ENCODE measurements around the gene PARN. TPM values are rescaled to one million over a fixed set of nuclear protein-coding genes. Genes with fewer than 3 reads are reported as not detected.

The PARN gene
- total and polyA plus RNA-seq, 9 of the 15 experiments (the other 6 are each of a cell fraction or from before 2014, with no cell fraction given): 9.6 to 51.3 (median 40.4) TPM

DNA sequence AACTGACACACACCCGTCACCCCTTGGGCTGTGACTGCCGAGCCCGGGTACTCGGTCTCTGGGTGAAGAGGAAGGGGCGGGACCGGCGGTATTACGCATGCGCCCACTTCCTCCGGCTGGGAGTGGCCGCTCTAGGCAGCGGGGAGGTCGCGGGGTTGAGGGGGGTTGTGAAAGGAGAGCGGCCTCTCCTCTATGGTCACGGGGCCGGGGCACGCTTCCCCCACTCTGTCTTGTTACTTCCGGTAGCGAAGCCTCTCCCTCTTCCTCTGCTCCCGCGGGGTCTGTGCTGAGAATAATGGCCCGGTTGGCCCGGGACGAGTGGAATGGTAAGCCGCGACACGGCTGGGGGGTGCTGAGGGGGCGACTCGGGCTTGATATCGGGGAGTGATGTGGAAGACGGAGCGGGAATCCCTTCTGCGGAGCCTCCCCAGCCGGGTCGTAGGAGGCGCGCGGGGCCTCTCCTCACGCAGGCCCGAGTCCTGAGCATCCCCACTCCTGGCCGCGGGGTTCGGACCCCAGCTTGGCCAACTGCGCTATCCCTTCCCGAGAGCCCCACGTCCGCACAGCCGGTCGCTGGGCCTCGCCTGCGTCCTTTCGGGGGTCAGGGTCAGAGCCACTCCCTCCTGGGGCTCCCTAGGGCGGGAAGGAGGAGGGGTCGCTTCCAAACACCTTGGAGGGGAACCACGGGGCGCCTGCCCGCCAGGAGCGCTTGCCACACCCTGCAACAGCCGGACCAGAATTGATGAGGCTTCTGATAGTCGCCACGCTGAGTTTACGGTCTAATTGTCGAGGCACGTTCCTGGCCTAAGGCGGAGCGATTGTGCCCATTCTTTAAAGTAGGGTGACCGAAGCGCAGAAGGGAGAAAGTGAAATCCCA is 2.9 kb upstream of the PARN start, which contains the start of gene BFAR (continued):
- TF ChIP-seq, protein P1, sequence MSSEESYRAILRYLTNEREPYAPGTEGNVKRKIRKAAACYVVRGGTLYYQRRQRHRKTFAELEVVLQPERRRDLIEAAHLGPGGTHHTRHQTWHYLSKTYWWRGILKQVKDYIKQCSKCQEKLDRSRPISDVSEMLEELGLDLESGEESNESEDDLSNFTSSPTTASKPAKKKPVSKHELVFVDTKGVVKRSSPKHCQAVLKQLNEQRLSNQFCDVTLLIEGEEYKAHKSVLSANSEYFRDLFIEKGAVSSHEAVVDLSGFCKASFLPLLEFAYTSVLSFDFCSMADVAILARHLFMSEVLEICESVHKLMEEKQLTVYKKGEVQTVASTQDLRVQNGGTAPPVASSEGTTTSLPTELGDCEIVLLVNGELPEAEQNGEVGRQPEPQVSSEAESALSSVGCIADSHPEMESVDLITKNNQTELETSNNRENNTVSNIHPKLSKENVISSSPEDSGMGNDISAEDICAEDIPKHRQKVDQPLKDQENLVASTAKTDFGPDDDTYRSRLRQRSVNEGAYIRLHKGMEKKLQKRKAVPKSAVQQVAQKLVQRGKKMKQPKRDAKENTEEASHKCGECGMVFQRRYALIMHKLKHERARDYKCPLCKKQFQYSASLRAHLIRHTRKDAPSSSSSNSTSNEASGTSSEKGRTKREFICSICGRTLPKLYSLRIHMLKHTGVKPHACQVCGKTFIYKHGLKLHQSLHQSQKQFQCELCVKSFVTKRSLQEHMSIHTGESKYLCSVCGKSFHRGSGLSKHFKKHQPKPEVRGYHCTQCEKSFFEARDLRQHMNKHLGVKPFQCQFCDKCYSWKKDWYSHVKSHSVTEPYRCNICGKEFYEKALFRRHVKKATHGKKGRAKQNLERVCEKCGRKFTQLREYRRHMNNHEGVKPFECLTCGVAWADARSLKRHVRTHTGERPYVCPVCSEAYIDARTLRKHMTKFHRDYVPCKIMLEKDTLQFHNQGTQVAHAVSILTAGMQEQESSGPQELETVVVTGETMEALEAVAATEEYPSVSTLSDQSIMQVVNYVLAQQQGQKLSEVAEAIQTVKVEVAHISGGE (CRISPR knock-in tag; IDR thresholded peaks at IDR 0.05): peak in 1 of 3 experiments; percentile 88; a peak in 2 of 6 replicates
- TF ChIP-seq POLR2A (conservative IDR thresholded peaks at IDR 0.05) (peak; percentile 69), NEUROD1 (IDR thresholded peaks at IDR 0.05; ENCODE audit: borderline replicate concordance, low read depth, low read length, partially characterized antibody) (no peak), MAFK (IDR thresholded peaks at IDR 0.05; ENCODE audit: low read length) (no peak), CBX3 (IDR thresholded peaks at IDR 0.05; ENCODE audit: borderline replicate concordance in 1 of 2, low read length in 2 of 2) (peak in 1 of 2 experiments; percentile 62; a peak in 1 of 3 replicates), SOX6 (IDR thresholded peaks at IDR 0.05) (peak; percentile 64; the same call in 1 of the 2 replicates), ZNF695 (CRISPR knock-in tag; IDR thresholded peaks at IDR 0.05) (no peak), RBM14 (IDR thresholded peaks at IDR 0.05; ENCODE audit: borderline replicate concordance, insufficient read depth, low read depth, low read length) (no peak), NR4A1 (CRISPR knock-in tag; IDR thresholded peaks at IDR 0.05) (no peak), NR4A1 (tag; IDR thresholded peaks at IDR 0.05) (no peak), RUNX1 (IDR thresholded peaks at IDR 0.05; ENCODE audit: low read depth) (no peak), HDAC2 (IDR thresholded peaks at IDR 0.05) (0 out of 2 replicates have a peak, but pooled peaks have one; percentile 42), NONO (IDR thresholded peaks at IDR 0.05; ENCODE audit: low read depth in 2 of 2, low read length in 1 of 2) (no peak; a peak in 1 of 4 replicates), PBX2 (CRISPR knock-in tag; IDR thresholded peaks at IDR 0.05; ENCODE audit: low read depth) (no peak), PBX2 (tag; conservative IDR thresholded peaks at IDR 0.05; ENCODE audit: low read depth) (no peak), CBFA2T2 (conservative IDR thresholded peaks at IDR 0.05) (peak; percentile 12; the same call in 1 of the 2 replicates), FOXJ2 (tag; IDR thresholded peaks at IDR 0.05) (no peak), CBX1 (IDR thresholded peaks at IDR 0.05; ENCODE audit: low read depth) (peak; percentile 34), CTBP1 (IDR thresholded peaks at IDR 0.05; ENCODE audit: borderline replicate concordance) (0 out of 2 replicates have a peak, but pooled peaks have one; percentile 32), SRSF3 (IDR thresholded peaks at IDR 0.05; ENCODE audit: insufficient read depth, low read length) (no peak), TBL1XR1 (IDR thresholded peaks at IDR 0.05; ENCODE audit: low read length in 2 of 2) (no peak; a peak in 1 of 4 replicates), CCNT2 (IDR thresholded peaks at IDR 0.05; ENCODE audit: borderline replicate concordance, extremely low read depth, insufficient read length, low read depth, low read length) (peak; percentile 29)

All from K562 (cell line).